Activated CD4-positive, CD25-positive, alpha-beta regulatory T cell treated with anti-CD3 and anti-CD28 coated beads, Interleukin-2, amount 50 U/mL, for 16 hours (primary cell): ENCODE measurements around the gene NFATC1.

Source experiments
- DNase-seq: peaks from one replicate; pipeline ENCODE4 v3.0.0-alpha.2; 2020; ENCODE audit warnings: low read depth, low spot score

NFATC1 gene

GRCh38 chr18:79423211-79424007 is 27.7 kb downstream of the NFATC1 start:
- DNase-seq, result no peak

GRCh38 chr18:79424008-79424565 is 28.4 kb downstream of the NFATC1 start:
- no peak for DNase-seq

GRCh38 chr18:79424880-79425568 is 29.3 kb downstream of the NFATC1 start:
- no peak for DNase-seq

GRCh38 chr18:79425569-79425886 is 29.8 kb downstream of the NFATC1 start:
- DNase-seq, result no peak

- no peak for DNase-seq
These were observed 30.9 kb downstream of the NFATC1 start for GRCh38 chr18:79426376-79427300.

- no peak for DNase-seq
These were observed 31.9 kb downstream of the NFATC1 start for GRCh38 chr18:79427368-79428225.

GRCh38 chr18:79428287-79428686 is 32.6 kb downstream of the NFATC1 start:
- DNase-seq, result no peak

GRCh38 chr18:79429381-79429780 is 33.7 kb downstream of the NFATC1 start:
- no peak for DNase-seq

- no peak for DNase-seq
These were observed 34.1 kb downstream of the NFATC1 start for GRCh38 chr18:79429785-79430281.

- no peak for DNase-seq
These were observed 36.8 kb downstream of the NFATC1 start for GRCh38 chr18:79432376-79433120.

GRCh38 chr18:79433431-79433830 is 37.7 kb downstream of the NFATC1 start:
- DNase-seq, result no peak

GRCh38 chr18:79434607-79435401 is 39.1 kb downstream of the NFATC1 start:
- no peak for DNase-seq

- DNase-seq, result no peak
These were observed 41.0 kb downstream of the NFATC1 start for GRCh38 chr18:79436556-79437275.

- no peak for DNase-seq
These were observed 42.6 kb downstream of the NFATC1 start for GRCh38 chr18:79438089-79438897.

- DNase-seq, result no peak
These were observed 43.3 kb downstream of the NFATC1 start for GRCh38 chr18:79438898-79439627.

- no peak for DNase-seq
These were observed 43.9 kb downstream of the NFATC1 start for GRCh38 chr18:79439628-79440023.
